Measurements from ENCODE around the gene ZYG11B. TPM values are rescaled to one million over a fixed set of nuclear protein-coding genes. Genes with fewer than 3 reads are reported as not detected.

ZYG11B gene
- polyA plus RNA-seq, 3 donors: 7.3 to 17.5 (median 15.8) TPM

- DNase-seq: no peak
- H3K9me3 ChIP-seq (replicated peaks in 1 of 2; ENCODE audit: control insufficient read depth in 1 of 2, insufficient read depth in 1 of 2, low read length in 2 of 2): no peaks in the 10 kb centered on the region
- H3K4me2 ChIP-seq (replicated peaks; ENCODE audit: extremely low read depth, low read length, poor library complexity, severe bottlenecking): no peak overlapping the region
- H3K4me3 ChIP-seq (replicated peaks in 1 of 3; ENCODE audit: low read depth in 2 of 3, low read length in 3 of 3): no peak overlapping the region
- H3K36me3 ChIP-seq (replicated peaks in 1 of 2; ENCODE audit: control insufficient read depth in 1 of 2, insufficient read depth in 2 of 2, low read length in 2 of 2): peaks cover 0 to 3% of the 10 kb centered on the region in 2 donors
- H3K79me2 ChIP-seq (ENCODE audit: insufficient read depth, low read length): peaks cover 23% of the 10 kb centered on the region
- Mint-ChIP-seq H3K9me3 (no peaks in the 10 kb centered on the region), H3K4me1 (no peaks in the 10 kb centered on the region), H3K36me3 (peaks cover 5 to 6% of the 10 kb centered on the region in 2 donors), H3K4me3 (no peak overlapping the region), H3K27me3 (ENCODE audit: low read depth in 3 of 3) (no peaks in the 10 kb centered on the region), H3K27ac (peak overlapping the region in 1 of 7 donors; percentile 24)
- no peak overlapping the region for H3K9ac ChIP-seq (ENCODE audit: insufficient read depth, low read length, poor library complexity, severe bottlenecking)
- WGBS (ENCODE audit: insufficient coverage): 78% methylated on average over 3 of the region's 4 CpGs
- peaks cover 55% of the 10 kb centered on the region for H4K20me1 ChIP-seq (ENCODE audit: insufficient read depth, low read length)
- no peak overlapping the region for H2AFZ ChIP-seq (ENCODE audit: insufficient read depth, low read depth, low read length, poor library complexity, severe bottlenecking)
- no peak overlapping the region for H3K27ac ChIP-seq (ENCODE audit: low read depth in 1 of 2, low read length in 2 of 2)
- H3K27me3 ChIP-seq (ENCODE audit: control insufficient read depth in 2 of 2, insufficient read depth in 2 of 2, low read length in 2 of 2): no peaks in the 10 kb centered on the region
- no peak for TF ChIP-seq CTCF (IDR thresholded peaks at IDR 0.05)
- no peaks in the 10 kb centered on the region for H3K4me1 ChIP-seq (ENCODE audit: control insufficient read depth in 1 of 2, insufficient read depth in 2 of 2, low read length in 2 of 2)
- intact Hi-C loops (cut with micrococcal nuclease): no loop called here
Observed at GRCh38 chr1:52746189-52746588, 19.9 kb downstream of the ZYG11B start.

GRCh38 chr1:52747450-52747849 is 21.2 kb downstream of the ZYG11B start:
- Histone ChIP-seq H4K20me1 (ENCODE audit: insufficient read depth, low read length) (peaks cover 55% of the 10 kb centered on the region), H3K4me1 (ENCODE audit: control insufficient read depth in 1 of 2, insufficient read depth in 2 of 2, low read length in 2 of 2) (no peaks in the 10 kb centered on the region), H3K9me3 (replicated peaks in 1 of 2; ENCODE audit: control insufficient read depth in 1 of 2, insufficient read depth in 1 of 2, low read length in 2 of 2) (no peaks in the 10 kb centered on the region), H3K36me3 (replicated peaks in 1 of 2; ENCODE audit: control insufficient read depth in 1 of 2, insufficient read depth in 2 of 2, low read length in 2 of 2) (peaks cover 0 to 3% of the 10 kb centered on the region in 2 donors), H3K9ac (ENCODE audit: insufficient read depth, low read length, poor library complexity, severe bottlenecking) (no peak overlapping the region), H3K27me3 (ENCODE audit: control insufficient read depth in 2 of 2, insufficient read depth in 2 of 2, low read length in 2 of 2) (no peaks in the 10 kb centered on the region), H3K4me3 (replicated peaks in 1 of 3; ENCODE audit: low read depth in 2 of 3, low read length in 3 of 3) (no peak overlapping the region), H2AFZ (ENCODE audit: insufficient read depth, low read depth, low read length, poor library complexity, severe bottlenecking) (no peak overlapping the region), H3K4me2 (replicated peaks; ENCODE audit: extremely low read depth, low read length, poor library complexity, severe bottlenecking) (no peak overlapping the region), H3K79me2 (ENCODE audit: insufficient read depth, low read length) (peaks cover 23% of the 10 kb centered on the region), H3K27ac (ENCODE audit: low read depth in 1 of 2, low read length in 2 of 2) (no peak overlapping the region)
- Mint-ChIP-seq H3K4me1 (no peaks in the 10 kb centered on the region), H3K36me3 (peaks cover 2 to 5% of the 10 kb centered on the region in 2 donors), H3K27ac (peak overlapping the region in 1 of 7 donors; percentile 52), H3K27me3 (ENCODE audit: low read depth in 3 of 3) (no peaks in the 10 kb centered on the region), H3K9me3 (no peaks in the 10 kb centered on the region), H3K4me3 (no peak overlapping the region)
- no CpG with 5 or more reads among the region's 1 CpG for WGBS (ENCODE audit: insufficient coverage)
- no peak for DNase-seq
- no peak for TF ChIP-seq CTCF (IDR thresholded peaks at IDR 0.05)
- intact Hi-C loops (cut with micrococcal nuclease): no loop called here

Data from CD14-positive monocyte (primary cell).